GM23338 (cell line): ENCODE data around the gene HK1. TPM values are rescaled to one million over a fixed set of nuclear protein-coding genes. Genes with fewer than 3 reads are reported as not detected.

ENCODE experiments used
- ATAC-seq: fragments of 200-7000 bp; cut with Tn5 transposase; 3 replicates; pipeline ENCODE4 v1.9.1; 2020
- DNase-seq: peaks from one replicate; pipeline ENCODE4 v3.0.0-alpha.2; 2015; ENCODE audit warnings: low spot score
- H2AFZ ChIP-seq: fragments of 200-600 bp; sonication (generic); 2 replicates; pipeline ENCODE4 v1.8.0; 2016; ENCODE audit warnings: antibody characterized with exemption, mild to moderate bottlenecking, moderate library complexity
- H3F3A ChIP-seq: fragments of 200-600 bp; sonication (generic); replicated peaks from 2 replicates; pipeline ENCODE4 v1.8.0; 2017; ENCODE audit warnings: antibody characterized with exemption, mixed run types, low read depth
- H3K27ac ChIP-seq: fragments of 200-600 bp; sonication (generic); 2 replicates; pipeline ENCODE4 v1.6.1; 2016; ENCODE audit warnings: low read depth
- H3K27me3 ChIP-seq: fragments of 200-600 bp; sonication (generic); 2 replicates; pipeline ENCODE4 v1.8.0; 2016; ENCODE audit warnings: mild to moderate bottlenecking, mixed run types, moderate library complexity; ENCODE audit not compliant: insufficient read depth
- H3K36me3 ChIP-seq: fragments of 200-600 bp; sonication (generic); 2 replicates; pipeline ENCODE4 v1.8.0; 2016; ENCODE audit warnings: mild to moderate bottlenecking; ENCODE audit not compliant: insufficient read depth
- H3K4me1 ChIP-seq: fragments of 200-600 bp; sonication (generic); 2 replicates; pipeline ENCODE4 v1.8.0; 2016; ENCODE audit warnings: mild to moderate bottlenecking, moderate library complexity; ENCODE audit not compliant: insufficient read depth
- H3K4me2 ChIP-seq: fragments of 200-600 bp; sonication (generic); 2 replicates; pipeline ENCODE4 v1.7.1; 2017; ENCODE audit warnings: mixed run types
- H3K4me3 ChIP-seq: fragments of 200-600 bp; sonication (generic); 2 replicates; pipeline ENCODE4 v1.6.1; 2016; ENCODE audit warnings: mixed run types
- H3K79me2 ChIP-seq: fragments of 200-600 bp; sonication (generic); replicated peaks from 2 replicates; pipeline ENCODE4 v1.8.0; 2017; ENCODE audit warnings: mild to moderate bottlenecking; ENCODE audit not compliant: insufficient read depth
- H3K9me2 ChIP-seq: fragments of 200-600 bp; sonication (generic); 2 replicates; pipeline ENCODE4 v1.8.0; 2017; ENCODE audit not compliant: insufficient read depth
- H4K20me1 ChIP-seq: fragments of 200-600 bp; sonication (generic); replicated peaks from 2 replicates; pipeline ENCODE4 v1.8.0; 2017; ENCODE audit warnings: mild to moderate bottlenecking; ENCODE audit not compliant: insufficient read depth
- H3K27ac Mint-ChIP-seq: 2 replicates; pipeline ENCODE4 v1.8.0; 2020; ENCODE audit warnings: inconsistent platforms, mild to moderate bottlenecking, moderate library complexity, mixed read lengths
- H3K27me3 Mint-ChIP-seq: 3 replicates; pipeline ENCODE4 v1.8.0; 2022; ENCODE audit warnings: low read depth, mild to moderate bottlenecking, moderate library complexity, mixed read lengths, inconsistent platforms; ENCODE audit not compliant: insufficient read depth, poor library complexity
- H3K36me3 Mint-ChIP-seq: 3 replicates; pipeline ENCODE4 v1.8.0; 2021; ENCODE audit warnings: low read depth, mild to moderate bottlenecking, inconsistent platforms, moderate library complexity, mixed read lengths
- H3K4me1 Mint-ChIP-seq: 3 replicates; pipeline ENCODE4 v1.8.0; 2020; ENCODE audit warnings: mild to moderate bottlenecking, inconsistent platforms, mixed read lengths
- H3K4me3 Mint-ChIP-seq: 3 replicates; pipeline ENCODE4 v1.8.0; 2021; ENCODE audit warnings: moderate library complexity, mild to moderate bottlenecking, inconsistent platforms, mixed read lengths
- H3K9me3 Mint-ChIP-seq: 3 replicates; pipeline ENCODE4 v1.8.0; 2020; ENCODE audit warnings: moderate library complexity, mild to moderate bottlenecking, inconsistent platforms, mixed read lengths
- CTCF ChIP-seq, 2 experiments: fragments of 200-600 bp in 1 of 2; sonication (generic) in 1 of 2; conservative IDR thresholded peaks; 2 replicates each; pipeline versions ENCODE4 v1.5.1 to v1.6.1; 2016 to 2017; ENCODE audit warnings: antibody characterized with exemption in 2 of 2, low read depth in 2 of 2, mild to moderate bottlenecking in 2 of 2, moderate library complexity in 1 of 2
- ETS1 ChIP-seq: IDR thresholded peaks from 2 replicates; pipeline ENCODE4 v1.6.1; 2016; ENCODE audit warnings: antibody characterized with exemption
- EZH2 ChIP-seq: fragments of 200-600 bp; sonication (generic); IDR thresholded peaks from one replicate; pipeline ENCODE4 v1.8.0; 2017; ENCODE audit warnings: antibody characterized with exemption, mild to moderate bottlenecking, low read depth; ENCODE audit not compliant: unreplicated experiment
- POLR2AphosphoS5 ChIP-seq: IDR thresholded peaks from 2 replicates; pipeline ENCODE4 v1.6.1; 2016; ENCODE audit warnings: antibody characterized with exemption, low read depth
- REST ChIP-seq: IDR thresholded peaks from one replicate; pipeline ENCODE4 v1.6.1; 2018; ENCODE audit warnings: antibody characterized with exemption; ENCODE audit not compliant: unreplicated experiment
- STAT1 ChIP-seq: IDR thresholded peaks from one replicate; pipeline ENCODE4 v1.6.1; 2016; ENCODE audit warnings: antibody characterized with exemption; ENCODE audit not compliant: unreplicated experiment
- ZNF331 ChIP-seq: fragments of 250-450 bp; sonication (Bioruptor Pico); IDR thresholded peaks from 2 replicates; pipeline ENCODE4 v1.5.0; 2020; ENCODE audit warnings: low read depth, mild to moderate bottlenecking, moderate library complexity
- ZNF462 ChIP-seq: fragments of 250-450 bp; sonication (Bioruptor Pico); IDR thresholded peaks from 2 replicates; pipeline ENCODE4 v1.5.0; 2020; ENCODE audit warnings: mild to moderate bottlenecking, moderate library complexity
- polyA plus RNA-seq: library from polyadenylated mRNA; unstranded; fragments of >200 nt; fragmentation: Nextera tagmentation; extraction: Ambion mirVana; gene quantifications from 2 replicates; pipeline ENCODE4 v1.2.1, GENCODE V29; 2016
- total RNA-seq: library from RNA; depleted of rRNA; stranded (reverse); fragments of >200 nt; shearing (Covaris generic); gene quantifications from 2 replicates; pipeline ENCODE4 v1.2.3, GENCODE V29; 2014

The HK1 gene
- total and polyA plus RNA-seq, 2 experiments from 2014 or later: 76.6 to 229 TPM

- no peak for TF ChIP-seq ZNF462
- no peak for TF ChIP-seq ZNF331 (CRISPR knock-in tag)
- no peak for TF ChIP-seq EZH2
- TF ChIP-seq CTCF (conservative IDR thresholded peaks at IDR 0.05; ENCODE audit: low read depth in 2 of 2): no peak
- no peak for TF ChIP-seq POLR2AphosphoS5
Observed at GRCh38 chr10:69246036-69246435, 32.3 kb upstream of the HK1 start (continued).

GRCh38 chr10:69246581-69247312 lies 31.5 kb upstream of the HK1 start:
- H3K4me2 ChIP-seq: no peak overlapping the region
- H3K27ac ChIP-seq: no peak overlapping the region
- no peaks in the 10 kb centered on the region for H3K36me3 Mint-ChIP-seq
- no peak overlapping the region for H3K27ac Mint-ChIP-seq
- no peak for DNase-seq
- H3K27me3 Mint-ChIP-seq: peaks cover 1% of the 10 kb centered on the region
- H3K4me3 ChIP-seq: no peak overlapping the region
- no peaks in the 10 kb centered on the region for H3K27me3 ChIP-seq
- H2AFZ ChIP-seq: no peak overlapping the region
- H3K9me3 Mint-ChIP-seq: no peaks in the 10 kb centered on the region
- no peaks in the 10 kb centered on the region for H4K20me1 ChIP-seq
- H3K4me3 Mint-ChIP-seq: no peak overlapping the region
- peaks cover 6% of the 10 kb centered on the region; the same call in 2 of the 3 replicates for H3K4me1 Mint-ChIP-seq
- no peak for ATAC-seq
- H3K9me2 ChIP-seq: no peaks in the 10 kb centered on the region
- no peaks in the 10 kb centered on the region for H3K79me2 ChIP-seq
- 0 out of 2 replicates have a peak, but pooled peaks cover 8% of the 10 kb centered on the region for H3K4me1 ChIP-seq
- H3K36me3 ChIP-seq: no peaks in the 10 kb centered on the region
- no peaks in the 10 kb centered on the region for H3F3A ChIP-seq
- TF ChIP-seq STAT1 (no peak), REST (no peak), CTCF (conservative IDR thresholded peaks at IDR 0.05; ENCODE audit: low read depth in 2 of 2) (no peak), EZH2 (no peak), POLR2AphosphoS5 (no peak), ETS1 (no peak)
